GM18868 (cell line): ENCODE measurements around the gene RAD51B.
"Not testable (repeated sequence)": the region's sequence is repeated elsewhere in the genome, so short reads cannot be mapped to it uniquely, and the experiment has no call there.

Experiments used
- ATAC-seq: cut with Tn5 transposase; IDR thresholded peaks from one replicate; pipeline ENCODE4 v1.9.1; 2021; ENCODE audit warnings: mild to moderate bottlenecking, moderate library complexity; ENCODE audit not compliant: unreplicated experiment

RAD51B gene

GRCh38 chr14:68760761-68761160, 941.2 kb downstream of the RAD51B start:
- no peak for ATAC-seq

GRCh38 chr14:68761391-68761790, 941.8 kb downstream of the RAD51B start:
- ATAC-seq = no peak

- ATAC-seq = no peak
Measured at GRCh38 chr14:68762953-68763764, 943.6 kb downstream of the RAD51B start.

GRCh38 chr14:68763843-68764242, 944.3 kb downstream of the RAD51B start:
- ATAC-seq = not testable (repeated sequence)

- no peak for ATAC-seq
Measured at GRCh38 chr14:68766299-68767247, 947.0 kb downstream of the RAD51B start.

GRCh38 chr14:68767248-68767645, 947.7 kb downstream of the RAD51B start:
- ATAC-seq = no peak

GRCh38 chr14:68768316-68768715, 948.7 kb downstream of the RAD51B start:
- ATAC-seq = no peak

- ATAC-seq = no peak
Measured at GRCh38 chr14:68770051-68770450, 950.5 kb downstream of the RAD51B start.

GRCh38 chr14:68770553-68771286, 951.1 kb downstream of the RAD51B start:
- no peak for ATAC-seq

- no peak for ATAC-seq
Measured at GRCh38 chr14:68771631-68772030, 952.1 kb downstream of the RAD51B start.

GRCh38 chr14:68772761-68773381, 953.3 kb downstream of the RAD51B start:
- ATAC-seq = no peak

GRCh38 chr14:68774771-68775613, 955.4 kb downstream of the RAD51B start:
- ATAC-seq = no peak

- no peak for ATAC-seq
Measured at GRCh38 chr14:68775614-68776126, 956.1 kb downstream of the RAD51B start.

GRCh38 chr14:68777644-68778043, 958.1 kb downstream of the RAD51B start:
- no peak for ATAC-seq
